Measurements from ENCODE around the gene KANSL1L.

DNA sequence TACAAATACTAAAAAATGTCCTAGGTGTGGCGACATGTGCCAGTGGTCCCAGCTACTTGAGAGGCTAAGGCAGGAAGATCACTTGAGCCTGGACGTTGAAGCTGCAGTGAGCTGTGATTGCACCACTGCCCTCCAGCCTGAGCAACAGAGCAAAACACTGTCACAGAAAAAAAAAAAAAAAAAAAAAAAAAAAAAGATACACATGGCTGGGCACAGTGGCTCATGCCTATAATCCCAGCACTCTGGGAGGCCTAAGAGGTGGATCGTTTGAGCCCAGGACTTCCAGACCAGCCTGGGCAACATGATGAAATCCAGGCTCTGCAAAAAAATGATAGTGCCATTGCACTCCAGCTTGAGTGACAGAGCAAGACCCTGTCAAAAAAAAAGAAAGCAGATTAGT lies 13.7 kb downstream of the KANSL1L start:
- TF ChIP-seq EZH2phosphoT487 (IDR thresholded peaks at IDR 0.05; ENCODE audit: unreplicated experiment) (no peak), CTCF (conservative IDR thresholded peaks at IDR 0.05; ENCODE audit: low read depth in 2 of 2) (no peak), POLR2AphosphoS5 (IDR thresholded peaks at IDR 0.05; ENCODE audit: low read depth) (no peak), EZH2 (IDR thresholded peaks at IDR 0.05; ENCODE audit: low read depth, unreplicated experiment) (no peak), REST (IDR thresholded peaks at IDR 0.05; ENCODE audit: unreplicated experiment) (no peak), ETS1 (IDR thresholded peaks at IDR 0.05) (no peak), STAT1 (IDR thresholded peaks at IDR 0.05; ENCODE audit: unreplicated experiment) (no peak), ZNF114 (CRISPR knock-in tag; IDR thresholded peaks at IDR 0.05) (no peak)
